GM21423 (cell line): Measurements from ENCODE around the gene PRSS12.

Experiments
- ATAC-seq: cut with Tn5 transposase; IDR thresholded peaks from one replicate; pipeline ENCODE4 v1.9.1; 2021; ENCODE audit warnings: mild to moderate bottlenecking, moderate library complexity; ENCODE audit not compliant: unreplicated experiment

PRSS12 gene

GRCh38 chr4:118356731-118357130 lies 3.9 kb upstream of the PRSS12 start:
- no peak for ATAC-seq

- no peak for ATAC-seq
These were observed 3.3 kb upstream of the PRSS12 start for GRCh38 chr4:118356111-118356510.

GRCh38 chr4:118354913-118355312 lies 2.1 kb upstream of the PRSS12 start:
- ATAC-seq, result no peak

GRCh38 chr4:118353534-118354030 lies 779 bp upstream of the PRSS12 start:
- no peak for ATAC-seq

GRCh38 chr4:118351851-118352827 lies 664 bp downstream of the PRSS12 start:
- peak; percentile 12 for ATAC-seq

- no peak for ATAC-seq
These were observed 1.8 kb downstream of the PRSS12 start for GRCh38 chr4:118350961-118351360.

GRCh38 chr4:118348886-118349285 lies 3.9 kb downstream of the PRSS12 start:
- ATAC-seq, result no peak

GRCh38 chr4:118346495-118346894 lies 6.3 kb downstream of the PRSS12 start:
- no peak for ATAC-seq

- ATAC-seq, result no peak
These were observed 7.0 kb downstream of the PRSS12 start for GRCh38 chr4:118345813-118346212.

- no peak for ATAC-seq
These were observed 8.0 kb downstream of the PRSS12 start for GRCh38 chr4:118344801-118345200.

GRCh38 chr4:118343501-118343900 lies 9.3 kb downstream of the PRSS12 start:
- ATAC-seq, result no peak

- ATAC-seq, result no peak
These were observed 12.7 kb downstream of the PRSS12 start for GRCh38 chr4:118340109-118340508.

GRCh38 chr4:118338981-118339765 lies 13.6 kb downstream of the PRSS12 start:
- ATAC-seq, result no peak

- ATAC-seq, result no peak
These were observed 14.3 kb downstream of the PRSS12 start for GRCh38 chr4:118338518-118338917.

- no peak for ATAC-seq
These were observed 14.8 kb downstream of the PRSS12 start for GRCh38 chr4:118337954-118338353.

GRCh38 chr4:118335774-118336173 lies 17.0 kb downstream of the PRSS12 start:
- ATAC-seq, result no peak

GRCh38 chr4:118335324-118335723 lies 17.5 kb downstream of the PRSS12 start:
- ATAC-seq, result no peak

- ATAC-seq, result no peak
These were observed 21.5 kb downstream of the PRSS12 start for GRCh38 chr4:118331352-118331751.

GRCh38 chr4:118329849-118330248 lies 23.0 kb downstream of the PRSS12 start:
- ATAC-seq, result no peak

- ATAC-seq, result no peak
These were observed 25.1 kb downstream of the PRSS12 start for GRCh38 chr4:118327554-118328241.

- no peak for ATAC-seq
These were observed 26.2 kb downstream of the PRSS12 start for GRCh38 chr4:118326585-118326984.
